Thyroid gland (tissue), 4 donors: ENCODE measurements around the gene DZANK1. TPM values are rescaled to one million over a fixed set of nuclear protein-coding genes. Genes with fewer than 3 reads are reported as not detected.
A peak's percentile ranks its signal among the peaks of the same experiment; 100 is the strongest.

Source experiments
- DNase-seq, 2 donors: peaks; one replicate each; pipeline ENCODE4 v3.0.0-alpha.2; 2019
- H3K27ac ChIP-seq, 3 donors: fragments of 200-600 bp; sonication (generic); 1 replicate in 2 of 3; 2 replicates in 1 of 3; pipeline ENCODE4 v1.5.1; 2016 to 2019; ENCODE audit warnings: mild to moderate bottlenecking in 1 of 3, moderate library complexity in 1 of 3
- H3K27me3 ChIP-seq: fragments of 200-600 bp; sonication (generic); one replicate; pipeline ENCODE4 v1.5.1; 2019
- H3K36me3 ChIP-seq, 2 donors: fragments of 200-600 bp; sonication (generic); one replicate each; pipeline ENCODE4 v1.5.1; 2016 to 2019
- H3K4me1 ChIP-seq, 2 donors: fragments of 200-600 bp; sonication (generic); one replicate each; pipeline ENCODE4 v1.5.1; 2017 to 2019
- H3K4me3 ChIP-seq, 3 donors: fragments of 200-600 bp; sonication (generic); replicated peaks in 1 of 3; 1 replicate in 2 of 3; 2 replicates in 1 of 3; pipeline ENCODE4 v1.5.1; 2016; ENCODE audit warnings: mild to moderate bottlenecking in 1 of 3
- H3K9me3 ChIP-seq: fragments of 200-600 bp; sonication (generic); one replicate; pipeline ENCODE4 v1.5.1; 2017
- POLR2A ChIP-seq, 2 donors: fragments of 450-650 bp; IDR thresholded peaks; one replicate each; pipeline ENCODE4 v1.6.1; 2017; ENCODE audit warnings: antibody characterized with exemption in 2 of 2, mild to moderate bottlenecking in 2 of 2, moderate library complexity in 1 of 2
- WGBS, 2 donors: methylation state at CpG; one replicate each; pipeline ENCODE4 v1.1.5; 2017; 5-methylcytosine and 5-hydroxymethylcytosine counted together
- intact Hi-C: fragments of 100-400 bp; cut with DNase I; formaldehyde crosslinking; loops from one replicate; pipeline ENCODE4 v1.15.1; 2023
- total RNA-seq, 4 donors: library from RNA; depleted of rRNA; stranded (reverse); fragments of >200 nt; gene quantifications; one replicate each; pipeline ENCODE4 v1.2.3, GENCODE V29; 2016
- TF ChIP-seq, protein P1 (sequence below), 6 experiments: fragments of 200-600 bp in 3 of 6; fragments of 450-650 bp in 3 of 6; sonication (generic) in 3 of 6; IDR thresholded peaks; one replicate each; pipeline ENCODE4 v1.5.1; 2016 to 2019; ENCODE audit warnings: antibody characterized with exemption in 6 of 6, mild to moderate bottlenecking in 2 of 6, inconsistent platforms in 1 of 6, moderate library complexity in 1 of 6

Gene DZANK1
- total RNA-seq, 4 donors from 2014 or later = 6.7 to 10.6 (median 8.5) TPM

GRCh38 chr20:18427214-18427613, 39.6 kb downstream of the DZANK1 start:
- Histone ChIP-seq H3K36me3 (no peaks in the 10 kb centered on the region), H3K9me3 (no peaks in the 10 kb centered on the region), H3K4me3 (no peak overlapping the region), H3K27ac (peak overlapping the region in 2 of 3 donors; percentile 40 to 98), H3K27me3 (no peaks in the 10 kb centered on the region), H3K4me1 (peaks cover 32 to 35% of the 10 kb centered on the region in 2 donors)
- 91 to 92% methylated on average over 2 of the region's 2 CpGs for WGBS, 2 donors
- DNase-seq = no peak
- TF ChIP-seq POLR2A (IDR thresholded peaks at IDR 0.05) = no peak
- TF ChIP-seq, protein P1, sequence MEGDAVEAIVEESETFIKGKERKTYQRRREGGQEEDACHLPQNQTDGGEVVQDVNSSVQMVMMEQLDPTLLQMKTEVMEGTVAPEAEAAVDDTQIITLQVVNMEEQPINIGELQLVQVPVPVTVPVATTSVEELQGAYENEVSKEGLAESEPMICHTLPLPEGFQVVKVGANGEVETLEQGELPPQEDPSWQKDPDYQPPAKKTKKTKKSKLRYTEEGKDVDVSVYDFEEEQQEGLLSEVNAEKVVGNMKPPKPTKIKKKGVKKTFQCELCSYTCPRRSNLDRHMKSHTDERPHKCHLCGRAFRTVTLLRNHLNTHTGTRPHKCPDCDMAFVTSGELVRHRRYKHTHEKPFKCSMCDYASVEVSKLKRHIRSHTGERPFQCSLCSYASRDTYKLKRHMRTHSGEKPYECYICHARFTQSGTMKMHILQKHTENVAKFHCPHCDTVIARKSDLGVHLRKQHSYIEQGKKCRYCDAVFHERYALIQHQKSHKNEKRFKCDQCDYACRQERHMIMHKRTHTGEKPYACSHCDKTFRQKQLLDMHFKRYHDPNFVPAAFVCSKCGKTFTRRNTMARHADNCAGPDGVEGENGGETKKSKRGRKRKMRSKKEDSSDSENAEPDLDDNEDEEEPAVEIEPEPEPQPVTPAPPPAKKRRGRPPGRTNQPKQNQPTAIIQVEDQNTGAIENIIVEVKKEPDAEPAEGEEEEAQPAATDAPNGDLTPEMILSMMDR (IDR thresholded peaks at IDR 0.05) = no peak
- intact Hi-C loops = no loop called here

DNA sequence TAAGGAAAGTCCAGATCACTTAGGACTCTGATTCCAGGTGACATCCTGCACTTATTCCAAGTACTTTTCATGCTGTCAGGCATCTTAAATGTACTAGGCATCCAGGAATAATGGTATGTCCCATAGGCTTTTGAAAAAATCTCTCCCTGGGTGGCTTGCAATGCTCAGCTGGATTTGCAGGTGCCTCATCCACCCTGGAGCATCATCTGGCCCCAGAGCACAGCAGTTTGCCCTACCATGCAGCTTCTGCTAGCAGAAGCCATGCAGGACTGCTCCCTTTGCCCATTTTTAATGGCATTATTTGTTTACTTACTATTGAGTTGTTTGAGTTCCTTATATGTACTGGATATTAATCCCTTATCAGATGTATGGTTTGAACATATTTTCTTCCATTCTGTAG, 45.2 kb downstream of the DZANK1 start:
- Histone ChIP-seq H3K27ac (no peak overlapping the region), H3K4me1 (peaks cover 12 to 16% of the 10 kb centered on the region in 2 donors)
- intact Hi-C loops = no loop called here

GRCh38 chr20:18416486-18416885, 50.3 kb downstream of the DZANK1 start:
- H3K27ac ChIP-seq = peak overlapping the region; percentile 23 to 82 (median 74)
- TF ChIP-seq, protein P1 (IDR thresholded peaks at IDR 0.05) = no peak
- TF ChIP-seq POLR2A (IDR thresholded peaks at IDR 0.05) = no peak
- intact Hi-C loops = loop anchor here (5.0 to 10.0 kb wide), 2 partner anchors 56 to 88 kb away; partner anchors contain the start of gene SEC23B
- H3K4me1 ChIP-seq = peaks cover 26 to 42% of the 10 kb centered on the region in 2 donors
- no peak for DNase-seq
- no peaks in the 10 kb centered on the region for H3K36me3 ChIP-seq
- H3K27me3 ChIP-seq = no peaks in the 10 kb centered on the region
- H3K4me3 ChIP-seq = no peak overlapping the region
- H3K9me3 ChIP-seq = no peaks in the 10 kb centered on the region
- 63 to 66% methylated on average over 5 of the region's 5 CpGs for WGBS, 2 donors

More for the DNA sequence above, 45.2 kb downstream of the DZANK1 start:
- Histone ChIP-seq H3K27me3 (no peaks in the 10 kb centered on the region), H3K4me3 (no peak overlapping the region), H3K36me3 (no peaks in the 10 kb centered on the region), H3K9me3 (no peaks in the 10 kb centered on the region)
- TF ChIP-seq, protein P1 (IDR thresholded peaks at IDR 0.05) = no peak
- no peak for TF ChIP-seq POLR2A (IDR thresholded peaks at IDR 0.05)
- DNase-seq = no peak

- Histone ChIP-seq H3K27ac (peak overlapping the region in 2 of 3 donors; percentile 38 to 56), H3K4me3 (no peak overlapping the region), H3K4me1 (peaks cover 26 to 42% of the 10 kb centered on the region in 2 donors), H3K9me3 (no peaks in the 10 kb centered on the region), H3K27me3 (no peaks in the 10 kb centered on the region), H3K36me3 (no peaks in the 10 kb centered on the region)
- intact Hi-C loops = loop anchor here (10.0 kb wide), 1 partner anchor 91 kb away; the partner anchor contains the start of gene SEC23B
- TF ChIP-seq, protein P1 (IDR thresholded peaks at IDR 0.05) = no peak
- no peak for TF ChIP-seq POLR2A (IDR thresholded peaks at IDR 0.05)
- no peak for DNase-seq
- 74 to 78% methylated on average over 5 of the region's 5 CpGs for WGBS, 2 donors
These were observed 52.7 kb downstream of the DZANK1 start for GRCh38 chr20:18414140-18414539.

DNA sequence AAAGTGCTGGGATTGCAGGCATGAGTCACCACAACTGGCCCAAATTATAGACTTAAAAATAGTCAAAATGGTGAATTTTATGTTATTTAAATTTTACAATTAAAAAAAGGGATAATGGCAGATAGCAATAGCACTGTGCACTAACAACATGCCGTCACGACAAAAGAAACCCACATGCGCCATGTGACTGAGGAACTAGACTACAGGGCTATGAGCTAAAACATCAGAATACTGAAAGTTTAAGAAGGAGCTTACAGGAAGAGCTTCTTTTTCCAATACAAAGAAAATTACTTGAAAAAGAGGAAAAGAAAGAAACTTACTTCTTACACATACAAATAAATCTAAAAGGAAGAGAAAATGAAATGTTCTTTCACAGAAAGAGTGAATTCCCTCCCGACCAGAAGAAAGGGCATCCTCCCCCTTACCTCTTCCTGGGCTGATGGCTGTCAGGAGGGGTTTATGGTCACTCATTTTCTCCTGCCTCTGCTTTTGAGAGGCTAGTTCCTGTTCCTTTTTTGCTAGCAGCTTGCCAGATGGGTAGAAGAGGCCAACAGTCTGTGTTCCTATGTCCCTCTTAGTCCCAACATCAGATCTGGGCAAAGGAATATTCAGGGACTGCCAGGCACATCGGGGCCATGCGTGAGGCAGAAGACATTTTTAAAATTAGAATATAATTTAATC, 54.5 kb downstream of the DZANK1 start:
- no peaks in the 10 kb centered on the region for H3K36me3 ChIP-seq
- WGBS, 2 donors = 85 to 88% methylated on average over 6 of the region's 6 CpGs
- H3K27ac ChIP-seq = no peak overlapping the region
- DNase-seq = no peak
- intact Hi-C loops = loop anchor here (10.0 kb wide), 1 partner anchor 92 kb away; the partner anchor contains the start of gene SEC23B
- H3K27me3 ChIP-seq = no peaks in the 10 kb centered on the region
- TF ChIP-seq, protein P1 (IDR thresholded peaks at IDR 0.05) = no peak
- no peak for TF ChIP-seq POLR2A (IDR thresholded peaks at IDR 0.05)
- peaks cover 20 to 31% of the 10 kb centered on the region in 2 donors for H3K4me1 ChIP-seq
- H3K4me3 ChIP-seq = no peak overlapping the region
- H3K9me3 ChIP-seq = no peaks in the 10 kb centered on the region
